WERI-Rb-1 (cell line): ENCODE results near the gene RB1.

ENCODE experiments used
- DNase-seq: peaks from one replicate; pipeline ENCODE4 v3.0.0-alpha.2; 2020
- H3K27ac ChIP-seq: fragments of 250-450 bp; sonication (Bioruptor Pico); 2 replicates; pipeline ENCODE4 v1.5.1; 2020; ENCODE audit warnings: mild to moderate bottlenecking, moderate library complexity
- H3K27me3 ChIP-seq: fragments of 250-450 bp; sonication (Bioruptor Pico); 2 replicates; pipeline ENCODE4 v1.5.1; 2021; ENCODE audit warnings: mild to moderate bottlenecking, low read depth, moderate library complexity; ENCODE audit not compliant: insufficient read depth, severe bottlenecking
- H3K36me3 ChIP-seq: fragments of 250-450 bp; sonication (Bioruptor Pico); 2 replicates; pipeline ENCODE4 v1.5.1; 2020; ENCODE audit warnings: mild to moderate bottlenecking, moderate library complexity
- H3K4me3 ChIP-seq: 2 replicates; pipeline ENCODE4 v1.5.1; 2011; ENCODE audit warnings: low read depth, mild to moderate bottlenecking, control low read depth, low read length
- H3K9me3 ChIP-seq: fragments of 250-450 bp; sonication (Bioruptor Pico); 2 replicates; pipeline ENCODE4 v1.5.1; 2021; ENCODE audit warnings: mild to moderate bottlenecking, moderate library complexity; ENCODE audit not compliant: severe bottlenecking
- TF ChIP-seq, protein P1 (sequence below): IDR thresholded peaks from 2 replicates; pipeline ENCODE4 v1.5.1; 2011; ENCODE audit warnings: low read depth, mild to moderate bottlenecking, control low read depth, inconsistent platforms, low read length

Gene RB1

GRCh38 chr13:48507021-48507420, 203.5 kb downstream of the RB1 start:
- Histone ChIP-seq H3K27me3 (no peaks in the 10 kb centered on the region), H3K36me3 (no peaks in the 10 kb centered on the region), H3K4me3 (no peak overlapping the region), H3K9me3 (no peaks in the 10 kb centered on the region), H3K27ac (no peak overlapping the region)
- TF ChIP-seq, protein P1, sequence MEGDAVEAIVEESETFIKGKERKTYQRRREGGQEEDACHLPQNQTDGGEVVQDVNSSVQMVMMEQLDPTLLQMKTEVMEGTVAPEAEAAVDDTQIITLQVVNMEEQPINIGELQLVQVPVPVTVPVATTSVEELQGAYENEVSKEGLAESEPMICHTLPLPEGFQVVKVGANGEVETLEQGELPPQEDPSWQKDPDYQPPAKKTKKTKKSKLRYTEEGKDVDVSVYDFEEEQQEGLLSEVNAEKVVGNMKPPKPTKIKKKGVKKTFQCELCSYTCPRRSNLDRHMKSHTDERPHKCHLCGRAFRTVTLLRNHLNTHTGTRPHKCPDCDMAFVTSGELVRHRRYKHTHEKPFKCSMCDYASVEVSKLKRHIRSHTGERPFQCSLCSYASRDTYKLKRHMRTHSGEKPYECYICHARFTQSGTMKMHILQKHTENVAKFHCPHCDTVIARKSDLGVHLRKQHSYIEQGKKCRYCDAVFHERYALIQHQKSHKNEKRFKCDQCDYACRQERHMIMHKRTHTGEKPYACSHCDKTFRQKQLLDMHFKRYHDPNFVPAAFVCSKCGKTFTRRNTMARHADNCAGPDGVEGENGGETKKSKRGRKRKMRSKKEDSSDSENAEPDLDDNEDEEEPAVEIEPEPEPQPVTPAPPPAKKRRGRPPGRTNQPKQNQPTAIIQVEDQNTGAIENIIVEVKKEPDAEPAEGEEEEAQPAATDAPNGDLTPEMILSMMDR = no peak
- no peak for DNase-seq

DNA sequence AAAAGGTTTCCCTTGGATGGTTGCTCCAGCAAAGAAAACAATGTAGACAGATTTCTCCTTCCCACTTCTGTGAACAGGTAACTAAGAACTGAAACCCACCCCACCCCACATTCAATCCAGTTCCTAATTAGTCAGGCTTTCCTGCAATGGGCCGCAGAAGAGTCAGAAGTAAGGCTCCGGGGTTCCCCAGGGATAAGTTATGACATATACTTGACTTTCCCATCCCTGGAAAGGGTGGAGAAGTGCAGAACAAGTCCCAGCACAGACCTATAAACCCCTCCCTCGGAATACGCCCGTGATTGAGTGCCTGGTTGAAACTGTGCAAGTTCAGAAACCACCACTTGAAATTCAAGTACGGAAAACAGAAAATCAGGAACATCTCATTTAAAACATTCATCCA, 204.5 kb downstream of the RB1 start:
- Histone ChIP-seq H3K4me3 (no peak overlapping the region), H3K36me3 (no peaks in the 10 kb centered on the region), H3K9me3 (no peaks in the 10 kb centered on the region), H3K27me3 (no peaks in the 10 kb centered on the region), H3K27ac (no peak overlapping the region)
- no peak for DNase-seq
- TF ChIP-seq, protein P1 = no peak

DNA sequence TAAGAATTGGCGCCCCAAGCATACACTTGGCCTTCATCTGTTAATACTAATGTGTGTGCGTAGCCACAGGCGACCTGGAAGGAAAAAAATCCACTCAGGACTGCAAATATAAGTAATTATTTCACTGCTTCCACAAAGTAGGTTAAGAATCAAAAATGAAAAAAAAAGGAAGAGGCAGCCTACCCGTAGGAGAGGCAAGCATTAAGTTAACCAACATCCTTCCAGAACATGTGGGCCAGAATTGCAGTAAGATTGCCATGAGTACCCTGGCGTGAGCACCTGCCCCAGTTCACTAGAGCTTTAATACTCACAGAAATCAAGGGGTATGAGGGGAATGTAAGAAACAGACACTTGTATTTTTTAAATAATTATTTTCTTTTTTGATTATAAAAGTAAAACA, 207.1 kb downstream of the RB1 start:
- H3K27me3 ChIP-seq = no peaks in the 10 kb centered on the region
- no peaks in the 10 kb centered on the region for H3K9me3 ChIP-seq
- no peak overlapping the region for H3K27ac ChIP-seq
- H3K36me3 ChIP-seq = no peaks in the 10 kb centered on the region
- H3K4me3 ChIP-seq = no peak overlapping the region
- TF ChIP-seq, protein P1 = no peak
- DNase-seq = no peak

GRCh38 chr13:48511621-48512230, 208.2 kb downstream of the RB1 start:
- no peak for DNase-seq
- no peaks in the 10 kb centered on the region for H3K36me3 ChIP-seq
- no peak overlapping the region for H3K27ac ChIP-seq
- no peak overlapping the region for H3K4me3 ChIP-seq
- H3K9me3 ChIP-seq = no peaks in the 10 kb centered on the region
- H3K27me3 ChIP-seq = no peaks in the 10 kb centered on the region
- TF ChIP-seq, protein P1 = no peak

DNA sequence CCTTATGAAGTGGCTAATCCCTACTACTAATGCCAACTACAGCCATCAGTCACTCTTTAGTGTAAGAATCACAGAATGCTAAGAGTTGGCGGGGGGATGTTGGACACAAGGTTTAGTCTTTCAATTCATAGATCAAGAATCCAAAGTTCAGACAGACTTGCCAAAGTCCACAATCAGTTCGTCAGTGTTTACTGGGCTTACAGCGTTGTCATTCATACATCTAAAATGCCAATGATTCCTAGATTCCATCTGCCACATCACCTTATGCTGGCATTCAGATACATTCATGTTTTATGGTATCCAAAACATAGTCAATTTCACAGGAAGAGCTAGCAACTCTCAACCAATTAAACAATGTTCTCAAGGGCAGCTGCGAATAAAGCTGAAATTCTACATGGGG, 211.2 kb downstream of the RB1 start:
- no peak overlapping the region for H3K4me3 ChIP-seq
- H3K36me3 ChIP-seq = no peaks in the 10 kb centered on the region
- DNase-seq = no peak
- TF ChIP-seq, protein P1 = no peak
- no peaks in the 10 kb centered on the region for H3K9me3 ChIP-seq
- H3K27me3 ChIP-seq = no peaks in the 10 kb centered on the region
- no peak overlapping the region for H3K27ac ChIP-seq

- Histone ChIP-seq H3K27me3 (no peaks in the 10 kb centered on the region), H3K4me3 (no peak overlapping the region), H3K36me3 (no peaks in the 10 kb centered on the region), H3K9me3 (no peaks in the 10 kb centered on the region), H3K27ac (no peak overlapping the region)
- no peak for DNase-seq
- TF ChIP-seq, protein P1 = no peak
These were observed 212.2 kb downstream of the RB1 start for GRCh38 chr13:48515732-48516131.
